IMR-90 (cell line): ENCODE data around the gene GRIK1. TPM values are rescaled to one million over a fixed set of nuclear protein-coding genes. Genes with fewer than 3 reads are reported as not detected.

Experiments
- ATAC-seq: fragments of 200-7000 bp; cut with Tn5 transposase; 2 replicates; pipeline ENCODE4 v1.9.1; 2020; ENCODE audit warnings: low read depth, mild to moderate bottlenecking, moderate library complexity
- BruUV-seq: library from RNA; stranded (reverse); fragments of 400-500 nt; replicated peaks from 2 replicates; lab custom pipeline; 2021; lab: Mats Ljungman, UMichigan
- CTCF ChIA-PET: fragments of 300-600 bp; formaldehyde crosslinking; extraction: SDS; loops from one replicate; lab custom pipeline; 2021; ENCODE audit warnings: antibody characterized with exemption; lab: Yijun Ruan, JAX
- POLR2A ChIA-PET: fragments of 300-600 bp; sonication (Branson Sonifier 250); formaldehyde crosslinking; loops from one replicate; lab custom pipeline; 2022; ENCODE audit warnings: antibody characterized with exemption; ENCODE audit not compliant: unreplicated experiment; lab: Charles Lee
- DNase-seq: peaks from one replicate; pipeline ENCODE4 v3.0.0; 2013
- H2AFZ ChIP-seq: replicated peaks from 2 replicates; pipeline ENCODE3; 2013; ENCODE audit warnings: low read length, mild to moderate bottlenecking; ENCODE audit not compliant: poor library complexity
- H2AK5ac ChIP-seq: 2 replicates; pipeline ENCODE4 v1.6.1; 2013; ENCODE audit warnings: low read depth, low read length, inconsistent platforms
- H2AK9ac ChIP-seq: replicated peaks from 2 replicates; pipeline ENCODE3; 2013; ENCODE audit warnings: mild to moderate bottlenecking, low read depth, low read length, moderate library complexity; ENCODE audit not compliant: poor library complexity
- H2BK120ac ChIP-seq: 2 replicates; pipeline ENCODE4 v1.6.1; 2013; ENCODE audit warnings: low read depth, low read length, inconsistent platforms
- H2BK15ac ChIP-seq: 3 replicates; pipeline ENCODE4 v1.6.1; 2013; ENCODE audit warnings: low read depth, low read length, inconsistent platforms
- H2BK20ac ChIP-seq: 2 replicates; pipeline ENCODE4 v1.6.1; 2013; ENCODE audit warnings: low read depth, mild to moderate bottlenecking, inconsistent platforms, low read length, moderate library complexity
- H2BK5ac ChIP-seq: 2 replicates; pipeline ENCODE4 v1.6.1; 2013; ENCODE audit warnings: mild to moderate bottlenecking, low read depth, low read length, inconsistent platforms; ENCODE audit not compliant: poor library complexity, severe bottlenecking
- H3K14ac ChIP-seq: replicated peaks from 2 replicates; pipeline ENCODE4 v1.6.1; 2013; ENCODE audit warnings: low read depth, low read length, inconsistent platforms
- H3K18ac ChIP-seq: 2 replicates; pipeline ENCODE4 v1.6.1; 2013; ENCODE audit warnings: low read depth, low read length, control low read depth
- H3K23ac ChIP-seq: 2 replicates; pipeline ENCODE4 v1.6.1; 2013; ENCODE audit warnings: low read depth, low read length, inconsistent platforms
- H3K27ac ChIP-seq: 2 replicates; pipeline ENCODE4 v1.5.1; 2013; ENCODE audit warnings: mild to moderate bottlenecking, control low read depth, low read length; ENCODE audit not compliant: insufficient read depth
- H3K27me3 ChIP-seq: 2 replicates; pipeline ENCODE4 v1.6.1; 2013; ENCODE audit warnings: low read length; ENCODE audit not compliant: control insufficient read depth, insufficient read depth
- H3K36me3 ChIP-seq: 2 replicates; pipeline ENCODE4 v1.6.1; 2013; ENCODE audit warnings: low read length, mixed read lengths; ENCODE audit not compliant: control insufficient read depth, insufficient read depth
- H3K4ac ChIP-seq: 2 replicates; pipeline ENCODE4 v1.6.1; 2013; ENCODE audit warnings: low read depth, low read length, inconsistent platforms
- H3K4me1 ChIP-seq: 2 replicates; pipeline ENCODE4 v1.6.1; 2013; ENCODE audit warnings: low read length, mixed read lengths; ENCODE audit not compliant: control insufficient read depth, insufficient read depth
- H3K4me2 ChIP-seq: 2 replicates; pipeline ENCODE4 v1.6.1; 2013; ENCODE audit warnings: low read depth, mild to moderate bottlenecking, control low read depth, low read length, moderate library complexity
- H3K4me3 ChIP-seq: 2 replicates; pipeline ENCODE4 v1.5.1; 2013; ENCODE audit warnings: low read depth, mild to moderate bottlenecking, control low read depth, low read length, moderate library complexity; ENCODE audit not compliant: insufficient read depth
- H3K56ac ChIP-seq: 2 replicates; pipeline ENCODE4 v1.6.1; 2013; ENCODE audit warnings: low read length, inconsistent platforms; ENCODE audit not compliant: insufficient read depth; ENCODE audit errors: extremely low read depth
- H3K79me1 ChIP-seq, 2 experiments: 2 replicates each; pipeline ENCODE4 v1.6.1; 2013; ENCODE audit warnings: low read length in 2 of 2, inconsistent platforms in 1 of 2, low read depth in 1 of 2
- H3K9ac ChIP-seq: 2 replicates; pipeline ENCODE4 v1.6.1; 2013; ENCODE audit warnings: low read depth, low read length, control low read depth
- H3K9me1 ChIP-seq: 2 replicates; pipeline ENCODE4 v1.6.1; 2013; ENCODE audit warnings: low read length, inconsistent platforms; ENCODE audit not compliant: insufficient read depth
- H3K9me3 ChIP-seq: 2 replicates; pipeline ENCODE4 v1.6.1; 2013; ENCODE audit warnings: low read length; ENCODE audit not compliant: control insufficient read depth, insufficient read depth
- H4K20me1 ChIP-seq: 2 replicates; pipeline ENCODE4 v1.6.1; 2013; ENCODE audit warnings: low read length, inconsistent platforms; ENCODE audit not compliant: insufficient read depth
- H4K5ac ChIP-seq: 2 replicates; pipeline ENCODE4 v1.6.1; 2013; ENCODE audit warnings: mild to moderate bottlenecking, low read depth, low read length, control low read depth
- H4K8ac ChIP-seq, 2 experiments: 2 replicates each; pipeline ENCODE4 v1.6.1; 2013; ENCODE audit warnings: low read depth in 2 of 2, low read length in 2 of 2, control low read depth in 1 of 2, inconsistent platforms in 1 of 2
- H4K91ac ChIP-seq: 2 replicates; pipeline ENCODE4 v1.6.1; 2013; ENCODE audit warnings: low read depth, low read length, inconsistent platforms; ENCODE audit not compliant: insufficient read depth
- FOS ChIP-seq: fragments of 150-350 bp; IDR thresholded peaks from 2 replicates; pipeline ENCODE4 v1.6.1; 2016; ENCODE audit warnings: low read depth, low read length
- MAFK ChIP-seq: IDR thresholded peaks from 2 replicates; pipeline ENCODE4 v1.6.1; 2012; ENCODE audit warnings: low read depth, low read length, improper control_type of control experiment
- MAZ ChIP-seq: IDR thresholded peaks from 2 replicates; pipeline ENCODE4 v1.6.1; 2012; ENCODE audit warnings: low read depth, mild to moderate bottlenecking, low read length, improper control_type of control experiment, moderate library complexity, borderline replicate concordance
- NFE2L2 ChIP-seq: fragments of 150-350 bp; IDR thresholded peaks from 2 replicates; pipeline ENCODE4 v1.6.1; 2016; ENCODE audit warnings: low read depth, mild to moderate bottlenecking, low read length
- USF2 ChIP-seq: fragments of 150-350 bp; IDR thresholded peaks from 2 replicates; pipeline ENCODE4 v1.6.1; 2017; ENCODE audit warnings: mild to moderate bottlenecking, antibody characterized with exemption, low read length, low read depth
- WGBS, 2 experiments: methylation state at CpG; one replicate each; pipeline versions ENCODE4 v1.1.5 to v1.1.7; 2013; ENCODE audit warnings: missing lambda C conversion rate in 2 of 2; ENCODE audit not compliant: insufficient read length in 1 of 2; ENCODE audit errors: extremely low coverage in 2 of 2; 5-methylcytosine and 5-hydroxymethylcytosine counted together
- dilution Hi-C: fragments of 300-500 bp; cut with HindIII; formaldehyde crosslinking; loops from one replicate; pipeline ENCODE4 v1.14.3; 2018; ENCODE audit warnings: low sequenced_read_pairs; ENCODE audit not compliant: unreplicated experiment
- in situ Hi-C: fragments of 300-500 bp; cut with MboI; formaldehyde crosslinking; loops from 3 replicates; pipeline ENCODE4 v1.14.3; 2019; ENCODE audit warnings: low sequenced_read_pairs, inconsistent platforms, mixed read lengths
- intact Hi-C: fragments of 100-400 bp; cut with micrococcal nuclease; formaldehyde crosslinking; loops from 2 replicates; pipeline ENCODE4 v1.10.0; 2022
- polyA plus RNA-seq, 3 experiments: library from polyadenylated mRNA; depleted of rRNA; stranded (reverse); fragments of >200 nt; gene quantifications; 2 replicates each; pipeline ENCODE4 v1.2.3, GENCODE V29; 2012; ENCODE audit warnings: low replicate concordance in 1 of 3
- total RNA-seq: library from RNA; depleted of rRNA; stranded (reverse); fragments of >200 nt; gene quantifications from 2 replicates; pipeline ENCODE4 v1.2.3, GENCODE V29; 2012

The GRIK1 gene
- total and polyA plus RNA-seq, 2 of the 4 experiments (the other 2 are of a cell fraction) = not detected

GRCh38 chr21:29985866-29986265 lies 46.1 kb upstream of the GRIK1 start:
- ATAC-seq = no peak
- BruUV-seq = no TSS peak
- no peaks in the 10 kb centered on the region for H3K36me3 ChIP-seq
- no peak overlapping the region for H3K4me2 ChIP-seq
- no peak overlapping the region for H2BK15ac ChIP-seq
- no peak overlapping the region for H3K27ac ChIP-seq
- in situ Hi-C loops (no loop called here), dilution Hi-C loops (no loop called here), intact Hi-C loops (no loop called here)
- H3K56ac ChIP-seq = no peak overlapping the region
- H2AFZ ChIP-seq = no peak overlapping the region
- H3K4me3 ChIP-seq = no peak overlapping the region
- no peak for DNase-seq
- H4K91ac ChIP-seq = no peak overlapping the region
- H3K9me3 ChIP-seq = peaks cover 9% of the 10 kb centered on the region; the same call in 1 of the 2 replicates
- CTCF ChIA-PET = no interaction called here
- H2AK9ac ChIP-seq = no peak overlapping the region
- H3K18ac ChIP-seq = no peak overlapping the region
- no peak overlapping the region for H4K5ac ChIP-seq
- no peak overlapping the region for H2BK20ac ChIP-seq
- H2BK120ac ChIP-seq = no peak overlapping the region
- no peak overlapping the region for H4K8ac ChIP-seq
- H4K20me1 ChIP-seq = no peaks in the 10 kb centered on the region
- no peaks in the 10 kb centered on the region for H3K27me3 ChIP-seq
- TF ChIP-seq NFE2L2 = no peak
- TF ChIP-seq FOS = no peak
- no peak for TF ChIP-seq MAFK
- TF ChIP-seq USF2 = no peak
- no peak for TF ChIP-seq MAZ
- no peaks in the 10 kb centered on the region for H3K79me1 ChIP-seq
- no peak overlapping the region for H2AK5ac ChIP-seq
- no peak overlapping the region for H3K14ac ChIP-seq
- no peaks in the 10 kb centered on the region for H3K9me1 ChIP-seq
- no peaks in the 10 kb centered on the region for H3K4me1 ChIP-seq
- H3K9ac ChIP-seq = no peak overlapping the region
- H3K4ac ChIP-seq = no peak overlapping the region
- WGBS, 2 experiments = 50% methylated on average over 8 of the region's 10 CpGs; no CpG with 5 or more reads in 1 of the 2 experiments
- POLR2A ChIA-PET = no interaction called here
- H3K23ac ChIP-seq = no peak overlapping the region
- H2BK5ac ChIP-seq = no peak overlapping the region
